Immature natural killer cell (primary cell): ENCODE data around the gene SEMA4D. TPM values are rescaled to one million over a fixed set of nuclear protein-coding genes. Genes with fewer than 3 reads are reported as not detected.
A peak's percentile ranks its signal among the peaks of the same experiment; 100 is the strongest.

Experiments
- DNase-seq, 3 donors: peaks; one replicate each; pipeline ENCODE4 v3.0.0; 2022; ENCODE audit warnings: mixed read lengths in 1 of 3
- H3K27ac Mint-ChIP-seq, 6 donors: one replicate each; pipeline ENCODE4 v1.8.0; 2020; ENCODE audit warnings: mixed read lengths in 6 of 6, mild to moderate bottlenecking in 5 of 6, inconsistent platforms in 4 of 6, moderate library complexity in 3 of 6
- H3K27me3 Mint-ChIP-seq, 3 donors: one replicate each; pipeline ENCODE4 v1.8.0; 2020 to 2021; ENCODE audit warnings: low read depth in 3 of 3, mild to moderate bottlenecking in 3 of 3, mixed read lengths in 3 of 3, moderate library complexity in 3 of 3, inconsistent platforms in 1 of 3
- H3K36me3 Mint-ChIP-seq, 3 donors: one replicate each; pipeline ENCODE4 v1.8.0; 2020; ENCODE audit warnings: mixed read lengths in 3 of 3, inconsistent platforms in 2 of 3, mild to moderate bottlenecking in 2 of 3
- H3K4me1 Mint-ChIP-seq, 2 donors: one replicate each; pipeline ENCODE4 v1.8.0; 2020; ENCODE audit warnings: inconsistent platforms in 2 of 2, mild to moderate bottlenecking in 2 of 2, mixed read lengths in 2 of 2, moderate library complexity in 1 of 2
- H3K4me3 Mint-ChIP-seq, 5 donors: one replicate each; pipeline ENCODE4 v1.8.0; 2020; ENCODE audit warnings: mild to moderate bottlenecking in 5 of 5, mixed read lengths in 5 of 5, inconsistent platforms in 3 of 5, moderate library complexity in 3 of 5
- H3K9me3 Mint-ChIP-seq, 6 donors: one replicate each; pipeline ENCODE4 v1.8.0; 2020; ENCODE audit warnings: mild to moderate bottlenecking in 6 of 6, mixed read lengths in 6 of 6, inconsistent platforms in 4 of 6, moderate library complexity in 3 of 6
- polyA plus RNA-seq, 3 donors: library from polyadenylated mRNA; unstranded; fragments of 300-500 nt; fragmentation: Illumina TruSeq; gene quantifications; one replicate each; pipeline ENCODE4 v1.2.3, GENCODE V29; 2021

The SEMA4D gene
- polyA plus RNA-seq, 3 donors from 2014 or later = 45.8 to 80.6 (median 47.0) TPM

DNA sequence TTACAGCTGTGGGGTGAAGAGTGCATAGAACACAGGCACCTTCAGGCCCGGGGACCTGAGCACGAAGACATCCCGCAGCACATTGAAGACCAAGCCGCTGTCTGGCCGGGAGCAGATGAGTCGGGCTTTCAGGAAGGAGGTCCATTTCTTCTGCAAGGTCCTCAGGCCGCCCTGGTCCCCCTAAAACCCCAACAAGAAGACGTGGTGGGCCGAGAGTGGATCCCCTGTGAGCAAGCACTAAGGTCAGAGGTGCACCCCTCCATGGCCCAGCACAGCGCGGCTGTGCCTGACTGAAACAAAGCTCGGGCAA lies 109.1 kb downstream of the SEMA4D start:
- H3K4me1 Mint-ChIP-seq = peaks cover 17 to 18% of the 10 kb centered on the region in 2 donors
- peaks cover 0 to 6% (median 0%) of the 10 kb centered on the region in 3 donors for H3K27me3 Mint-ChIP-seq
- H3K36me3 Mint-ChIP-seq = peaks cover 16 to 65% (median 38%) of the 10 kb centered on the region in 3 donors
- H3K4me3 Mint-ChIP-seq = no peak overlapping the region
- DNase-seq = no peak
- H3K9me3 Mint-ChIP-seq = no peaks in the 10 kb centered on the region
- peak overlapping the region in 1 of 6 donors; percentile 42 for H3K27ac Mint-ChIP-seq

DNA sequence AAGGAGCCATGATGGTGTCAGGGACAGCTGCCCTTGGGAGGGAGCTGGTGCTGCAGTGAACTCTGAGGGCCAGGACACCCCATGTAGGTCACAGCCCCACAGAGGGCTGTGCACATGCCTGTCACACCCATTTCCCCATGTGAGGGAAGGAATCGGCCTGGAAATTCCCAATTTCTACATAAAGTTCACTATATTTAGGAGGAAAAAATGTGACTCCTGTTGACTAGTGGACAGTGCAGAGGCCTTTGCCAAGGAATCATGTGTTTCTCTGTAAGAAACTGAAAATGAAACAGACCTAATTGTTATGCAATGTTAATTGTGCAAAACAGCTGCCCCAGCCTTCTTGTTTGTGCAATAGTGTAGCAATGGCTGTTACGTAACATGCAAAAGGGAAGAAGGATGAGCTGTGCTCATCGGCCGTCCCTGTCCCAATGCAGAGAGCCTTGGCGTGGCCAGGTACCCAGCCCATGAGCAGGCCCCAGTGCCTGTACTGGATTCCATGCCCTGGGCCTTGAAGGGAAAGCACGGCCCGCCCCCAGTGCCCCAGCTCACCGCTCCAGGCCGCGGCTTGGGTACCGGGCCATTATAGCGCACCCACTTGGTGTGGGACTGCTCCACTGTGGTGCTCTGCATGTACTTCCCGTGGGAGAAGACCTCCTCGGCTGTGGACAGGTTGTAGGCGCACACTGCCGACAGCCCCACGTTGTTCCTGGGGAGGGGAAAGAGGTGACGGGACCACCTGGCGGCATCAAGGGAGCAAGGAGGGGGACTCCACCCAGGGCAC lies 109.6 kb downstream of the SEMA4D start:
- H3K27ac Mint-ChIP-seq = peak overlapping the region in 2 of 6 donors; percentile 57 to 59
- no peak overlapping the region for H3K4me3 Mint-ChIP-seq
- H3K27me3 Mint-ChIP-seq = peaks cover under 1 to 9% (median under 1%) of the 10 kb centered on the region in 3 donors
- DNase-seq = no peak
- H3K36me3 Mint-ChIP-seq = peaks cover 14 to 62% (median 36%) of the 10 kb centered on the region in 3 donors
- H3K9me3 Mint-ChIP-seq = no peaks in the 10 kb centered on the region
- H3K4me1 Mint-ChIP-seq = peaks cover 20% of the 10 kb centered on the region in 2 donors

DNA sequence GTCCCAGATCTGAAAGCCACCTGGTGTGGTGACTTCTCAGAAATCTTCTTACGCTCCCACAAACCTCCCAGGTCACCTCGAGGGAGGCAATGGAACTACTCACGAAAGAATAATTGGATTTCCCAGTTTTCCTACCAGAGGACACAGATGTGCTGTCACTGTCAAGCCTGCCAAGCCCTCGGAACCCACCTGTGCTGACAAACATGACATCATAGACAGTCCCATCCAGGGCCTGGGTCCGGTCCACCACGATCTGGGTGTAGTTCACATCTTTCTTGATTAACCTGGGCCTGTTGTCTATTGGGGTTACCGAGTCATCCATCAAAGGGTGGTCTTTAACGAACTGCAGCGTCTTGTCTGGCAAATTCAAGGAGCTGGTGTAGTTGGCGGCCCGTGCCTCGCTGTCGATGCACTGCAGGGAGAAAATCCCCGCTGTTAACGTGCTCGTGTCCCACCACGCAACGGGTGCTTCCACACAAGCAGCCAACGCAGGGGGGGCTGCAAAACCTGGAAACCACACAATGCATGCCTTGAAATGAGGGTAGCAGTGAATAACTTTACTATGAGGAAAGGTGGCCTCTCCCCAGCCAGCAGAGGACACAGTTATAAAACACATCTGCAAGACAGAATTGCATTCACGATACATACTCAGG lies 110.6 kb downstream of the SEMA4D start:
- Mint-ChIP-seq H3K36me3 (peaks cover 14 to 57% (median 39%) of the 10 kb centered on the region in 3 donors), H3K4me1 (peaks cover 20 to 24% of the 10 kb centered on the region in 2 donors), H3K9me3 (no peaks in the 10 kb centered on the region), H3K4me3 (no peak overlapping the region), H3K27me3 (peaks cover 4 to 12% (median 5%) of the 10 kb centered on the region in 3 donors), H3K27ac (peak overlapping the region in 2 of 6 donors; percentile 49 to 59)
- DNase-seq = no peak

DNA sequence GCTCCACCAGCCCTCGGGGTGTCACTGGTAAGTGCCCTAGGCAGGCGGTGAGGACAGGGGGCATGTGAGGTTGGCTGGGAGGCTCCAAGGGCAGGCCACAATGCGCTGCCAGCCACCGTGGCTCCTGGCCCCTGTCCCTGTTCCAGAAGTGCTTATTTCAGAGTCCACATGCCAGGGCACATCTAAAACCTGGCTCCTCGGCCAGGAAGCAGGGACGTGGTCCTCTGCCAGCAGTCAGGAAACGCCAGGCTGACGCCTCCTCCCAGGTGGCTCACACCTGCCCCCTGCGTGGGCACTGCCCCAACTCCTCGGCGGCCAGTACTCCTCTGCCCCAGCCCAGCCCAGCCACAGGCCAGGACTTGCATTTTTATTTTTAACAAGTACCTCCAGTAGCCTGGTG lies 111.1 kb downstream of the SEMA4D start:
- no peaks in the 10 kb centered on the region for H3K9me3 Mint-ChIP-seq

DNA sequence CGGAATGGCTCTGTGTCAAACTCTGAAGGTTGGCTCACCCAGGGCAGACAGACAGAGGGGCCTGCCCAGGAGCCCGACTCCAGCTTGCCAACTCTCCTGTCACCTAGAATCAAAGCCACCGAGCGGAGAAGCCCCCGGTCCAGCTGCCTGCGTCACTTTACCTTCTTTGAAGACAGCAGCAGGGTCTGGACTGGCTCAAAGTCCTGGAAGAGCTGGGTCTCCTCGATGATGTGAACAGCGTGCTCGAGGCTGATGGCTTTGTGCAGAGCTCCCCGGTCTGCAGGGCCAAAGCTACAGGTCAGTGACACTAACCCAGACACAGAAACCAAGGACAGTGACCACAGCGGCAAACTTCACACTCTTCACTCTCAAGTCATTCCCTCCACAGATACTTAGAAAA lies 111.7 kb downstream of the SEMA4D start:
- Mint-ChIP-seq H3K9me3 (no peaks in the 10 kb centered on the region), H3K36me3 (peaks cover 14 to 55% (median 39%) of the 10 kb centered on the region in 3 donors), H3K27me3 (peaks cover 5 to 14% (median 8%) of the 10 kb centered on the region in 3 donors), H3K27ac (peak overlapping the region in 4 of 6 donors; percentile 16 to 65 (median 46)), H3K4me3 (no peak overlapping the region), H3K4me1 (peaks cover 20 to 24% of the 10 kb centered on the region in 2 donors)
- no peak for DNase-seq

More for the DNA sequence above, 111.1 kb downstream of the SEMA4D start:
- Mint-ChIP-seq H3K4me1 (peaks cover 20 to 24% of the 10 kb centered on the region in 2 donors), H3K36me3 (peaks cover 14 to 52% (median 39%) of the 10 kb centered on the region in 3 donors), H3K27ac (peak overlapping the region in 5 of 6 donors; percentile 14 to 65 (median 28)), H3K4me3 (no peak overlapping the region), H3K27me3 (peaks cover 4 to 14% (median 5%) of the 10 kb centered on the region in 3 donors)
- no peak for DNase-seq

DNA sequence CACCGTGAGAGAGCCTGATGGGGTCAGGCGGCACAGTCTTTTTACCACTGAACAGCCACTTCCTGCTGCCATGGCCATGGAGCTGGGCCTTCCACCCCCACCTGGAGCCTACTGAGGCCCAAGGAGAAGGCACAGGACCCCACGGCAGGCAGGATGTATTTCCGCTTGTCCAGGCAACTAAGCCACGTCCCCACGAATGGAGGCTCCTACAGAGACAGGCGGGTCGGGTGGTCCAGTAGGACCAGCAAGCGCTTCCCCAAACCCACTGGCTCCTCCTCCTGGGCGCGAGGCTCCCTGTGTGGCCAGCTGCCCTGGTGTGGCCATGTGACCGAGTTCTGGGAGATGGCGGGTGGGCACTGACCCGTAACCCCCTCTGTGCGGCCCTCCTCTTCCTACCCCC lies 113.1 kb downstream of the SEMA4D start:
- Mint-ChIP-seq H3K9me3 (no peaks in the 10 kb centered on the region), H3K27me3 (peaks cover 7 to 17% (median 8%) of the 10 kb centered on the region in 3 donors), H3K4me3 (no peak overlapping the region), H3K4me1 (peaks cover 19 to 24% of the 10 kb centered on the region in 2 donors), H3K27ac (peak overlapping the region in 2 of 6 donors; percentile 14 to 52), H3K36me3 (peaks cover 5 to 44% (median 30%) of the 10 kb centered on the region in 3 donors)
- DNase-seq = no peak

DNA sequence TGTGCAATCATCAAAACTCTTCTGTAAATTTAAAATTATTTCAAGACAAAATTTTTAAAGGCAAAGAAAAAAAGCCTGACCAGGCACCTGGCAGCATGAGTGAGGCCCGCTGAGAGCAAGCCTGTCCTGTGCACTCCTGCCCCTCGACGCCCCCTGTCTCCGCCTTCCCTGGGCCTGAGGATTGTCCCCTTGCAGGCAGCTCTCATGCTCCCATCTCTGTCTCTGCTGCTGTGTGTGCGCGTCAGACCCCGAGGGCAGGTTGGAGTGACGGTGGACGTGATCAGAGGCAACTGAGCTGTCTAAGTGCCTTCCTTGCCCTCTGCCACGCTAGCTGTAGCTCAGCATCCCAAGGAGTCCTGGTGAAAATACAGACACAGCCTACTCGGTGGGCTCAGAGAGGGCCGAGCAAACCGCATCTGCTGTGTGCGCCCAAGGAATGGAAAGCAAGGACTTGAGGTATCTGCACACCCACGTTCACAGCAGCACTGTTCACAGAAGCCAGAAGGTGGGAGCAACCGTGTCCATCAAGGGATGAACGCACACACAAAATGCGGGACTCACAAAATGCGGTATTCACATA lies 114.1 kb downstream of the SEMA4D start:
- H3K36me3 Mint-ChIP-seq = peaks cover 0 to 48% (median 33%) of the 10 kb centered on the region in 3 donors
- DNase-seq = no peak
- peaks cover 7 to 18% (median 13%) of the 10 kb centered on the region in 3 donors for H3K27me3 Mint-ChIP-seq
- no peaks in the 10 kb centered on the region for H3K9me3 Mint-ChIP-seq
- H3K4me3 Mint-ChIP-seq = peak overlapping the region in 1 of 5 donors; percentile 18
- peak overlapping the region in 5 of 6 donors; percentile 3 to 71 (median 57) for H3K27ac Mint-ChIP-seq
- H3K4me1 Mint-ChIP-seq = peaks cover 19 to 24% of the 10 kb centered on the region in 2 donors

DNA sequence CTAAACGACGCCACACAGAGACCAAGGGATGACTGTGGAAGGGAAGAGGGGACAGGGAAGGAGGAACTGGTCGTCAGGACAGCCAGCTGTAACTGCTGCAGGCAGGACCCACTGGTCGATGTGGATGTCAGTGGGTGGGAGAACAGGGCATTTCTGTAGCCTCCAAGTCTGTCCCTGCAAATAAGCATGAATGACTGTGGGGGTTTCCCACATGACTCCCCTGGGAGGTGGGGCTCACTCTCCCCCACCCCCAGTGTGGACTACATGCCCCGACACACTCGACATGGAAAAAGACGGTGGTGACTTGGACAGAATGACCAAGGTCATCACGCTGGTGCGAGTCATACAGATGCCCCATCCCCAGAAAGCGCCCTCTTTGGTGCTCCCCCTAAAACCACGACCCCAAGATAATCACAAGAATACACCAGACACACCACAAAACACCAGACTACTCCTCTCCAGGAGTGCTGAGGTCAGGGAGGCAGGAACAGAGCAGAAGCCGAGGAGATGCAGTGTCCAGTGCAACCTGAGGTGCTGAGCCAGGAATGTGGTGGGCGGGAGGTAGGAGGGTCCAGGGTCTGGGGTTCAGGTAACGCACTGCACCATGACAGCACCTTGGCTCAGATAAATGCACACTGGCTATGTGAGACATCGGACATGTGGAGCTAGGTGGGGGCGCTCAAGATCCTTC lies 114.7 kb downstream of the SEMA4D start:
- no peaks in the 10 kb centered on the region for H3K9me3 Mint-ChIP-seq
- DNase-seq = no peak
- peaks cover 16 to 23% of the 10 kb centered on the region in 2 donors for H3K4me1 Mint-ChIP-seq
- H3K27ac Mint-ChIP-seq = peak overlapping the region in 5 of 6 donors; percentile 3 to 57 (median 39)
- peaks cover 7 to 18% (median 14%) of the 10 kb centered on the region in 3 donors for H3K27me3 Mint-ChIP-seq
- H3K4me3 Mint-ChIP-seq = no peak overlapping the region
- H3K36me3 Mint-ChIP-seq = peaks cover 2 to 50% (median 37%) of the 10 kb centered on the region in 3 donors

DNA sequence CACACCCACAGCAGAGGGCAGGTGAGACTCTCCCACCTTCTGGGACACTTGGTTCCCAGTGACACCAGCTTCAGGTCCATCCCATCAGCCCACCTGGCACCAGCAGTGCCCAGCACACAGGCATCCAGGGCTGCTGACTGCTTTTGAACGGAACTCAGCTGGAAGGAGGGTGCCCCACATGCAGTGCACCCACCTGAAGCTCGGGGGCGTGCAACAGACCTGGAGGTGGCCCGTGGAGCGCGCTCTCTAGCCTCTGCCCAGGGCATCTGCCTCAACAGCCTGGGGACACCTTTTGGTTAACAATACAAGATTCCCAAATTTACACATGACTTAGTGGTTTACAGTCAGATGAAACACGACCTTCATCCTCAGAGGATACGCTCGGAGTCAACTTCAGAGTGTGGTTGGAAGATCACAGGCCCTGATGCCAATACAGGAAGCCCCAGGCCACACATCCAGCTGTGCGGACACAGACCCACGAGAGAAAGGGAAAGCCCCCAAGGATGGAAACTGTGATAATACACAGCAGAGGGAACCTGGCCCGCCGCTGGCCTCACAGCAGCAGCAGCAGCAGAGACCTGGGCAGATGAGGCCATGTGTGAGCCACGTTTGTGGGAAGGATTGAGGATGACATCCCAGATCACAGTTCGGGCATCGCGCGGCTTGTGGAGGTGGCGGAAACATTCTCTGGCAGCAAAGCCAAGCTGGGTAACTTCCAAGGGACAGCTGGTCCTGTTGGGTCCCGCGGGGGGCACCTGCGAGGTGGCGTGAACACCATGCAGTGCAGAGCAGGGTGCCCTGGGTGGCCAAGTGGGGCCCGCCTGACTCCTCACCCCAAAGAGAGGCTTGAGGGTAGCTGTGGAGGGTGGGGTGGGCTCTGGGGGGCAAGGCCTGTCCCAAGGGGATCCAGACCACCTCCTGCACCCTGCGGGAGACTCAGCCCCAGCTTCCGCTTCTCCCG lies 115.6 kb downstream of the SEMA4D start:
- Mint-ChIP-seq H3K27me3 (peaks cover 7 to 18% (median 14%) of the 10 kb centered on the region in 3 donors), H3K4me1 (peaks cover 10 to 19% of the 10 kb centered on the region in 2 donors), H3K36me3 (peaks cover 9 to 54% (median 40%) of the 10 kb centered on the region in 3 donors), H3K4me3 (no peak overlapping the region), H3K27ac (peak overlapping the region in 4 of 6 donors; percentile 39 to 71 (median 50)), H3K9me3 (no peaks in the 10 kb centered on the region)
- DNase-seq = no peak

DNA sequence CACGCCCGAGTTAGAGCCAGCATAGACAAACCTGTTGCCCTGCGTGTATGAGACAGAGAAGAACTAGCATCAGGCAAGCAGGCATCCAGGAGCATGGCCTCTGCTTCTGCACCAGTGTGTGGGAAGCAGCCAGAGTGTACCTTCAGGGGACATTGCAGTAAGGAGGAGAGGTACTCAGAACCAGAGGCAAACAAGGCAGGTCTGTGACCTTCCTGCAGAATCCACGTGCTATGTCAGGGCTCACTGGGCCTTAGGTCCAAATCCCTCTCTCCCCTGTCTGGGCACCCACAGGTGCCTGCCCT lies 116.7 kb downstream of the SEMA4D start:
- peaks cover 9 to 61% (median 42%) of the 10 kb centered on the region in 3 donors for H3K36me3 Mint-ChIP-seq
- H3K9me3 Mint-ChIP-seq = no peaks in the 10 kb centered on the region
- H3K27ac Mint-ChIP-seq = peak overlapping the region in 2 of 6 donors; percentile 43 to 71
- peaks cover 7 to 18% (median 14%) of the 10 kb centered on the region in 3 donors for H3K27me3 Mint-ChIP-seq
- H3K4me3 Mint-ChIP-seq = no peak overlapping the region
- DNase-seq = no peak
- H3K4me1 Mint-ChIP-seq = peaks cover 9 to 28% of the 10 kb centered on the region in 2 donors

DNA sequence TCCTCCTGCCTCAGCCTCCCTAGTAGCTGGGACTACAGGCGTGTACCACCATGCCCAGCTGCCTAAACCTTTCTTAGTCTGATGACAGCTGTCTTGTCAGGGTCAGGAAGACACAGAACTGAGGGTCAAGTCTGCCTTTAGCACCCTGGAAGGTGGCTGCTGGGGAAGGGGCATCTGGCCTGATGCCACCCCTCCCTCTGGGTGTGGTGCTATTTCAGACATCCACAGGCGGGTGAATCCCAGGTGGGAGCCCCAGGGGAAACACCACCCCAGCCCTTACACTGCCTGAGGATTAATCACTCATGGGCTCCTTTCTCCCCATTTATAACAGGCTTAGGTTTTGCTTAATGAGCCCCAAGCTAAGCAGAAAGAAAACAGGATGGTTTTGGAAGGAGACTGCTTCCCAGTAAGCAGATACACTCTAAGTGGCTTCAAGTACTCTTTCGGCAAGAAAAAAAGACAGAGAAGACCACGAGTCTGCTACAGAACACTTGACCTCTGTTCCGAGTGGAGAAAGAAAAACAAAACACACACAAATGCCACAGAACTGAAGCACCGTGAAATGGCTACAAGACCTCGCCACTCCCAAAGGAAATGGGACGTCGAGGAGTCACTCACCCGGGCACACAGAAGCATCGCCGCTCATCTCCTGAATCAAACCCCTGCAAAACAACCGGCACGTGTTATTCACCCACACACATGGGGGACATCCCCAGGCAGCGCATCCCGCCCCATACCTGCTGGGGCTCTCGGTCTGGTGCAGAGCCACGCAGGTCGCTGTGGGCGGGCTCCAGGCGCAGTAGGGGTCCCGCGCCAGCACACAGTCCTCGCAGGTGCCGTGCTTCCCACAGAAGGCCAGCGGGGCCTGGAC lies 117.2 kb downstream of the SEMA4D start:
- Mint-ChIP-seq H3K4me3 (no peak overlapping the region), H3K4me1 (peaks cover 10 to 34% of the 10 kb centered on the region in 2 donors), H3K9me3 (no peaks in the 10 kb centered on the region), H3K36me3 (peaks cover 9 to 56% (median 41%) of the 10 kb centered on the region in 3 donors), H3K27ac (peak overlapping the region in 4 of 6 donors; percentile 43 to 77 (median 54)), H3K27me3 (peaks cover 7 to 21% (median 14%) of the 10 kb centered on the region in 3 donors)
- no peak for DNase-seq
